ENCODE results near the gene LSM10. TPM values are rescaled to one million over a fixed set of nuclear protein-coding genes. Genes with fewer than 3 reads are reported as not detected.

Gene LSM10
- total and polyA plus RNA-seq, 9 of the 15 experiments (the other 6 are each of a cell fraction or from before 2014, with no cell fraction given), result 13.2 to 146 (median 68.9) TPM

DNA sequence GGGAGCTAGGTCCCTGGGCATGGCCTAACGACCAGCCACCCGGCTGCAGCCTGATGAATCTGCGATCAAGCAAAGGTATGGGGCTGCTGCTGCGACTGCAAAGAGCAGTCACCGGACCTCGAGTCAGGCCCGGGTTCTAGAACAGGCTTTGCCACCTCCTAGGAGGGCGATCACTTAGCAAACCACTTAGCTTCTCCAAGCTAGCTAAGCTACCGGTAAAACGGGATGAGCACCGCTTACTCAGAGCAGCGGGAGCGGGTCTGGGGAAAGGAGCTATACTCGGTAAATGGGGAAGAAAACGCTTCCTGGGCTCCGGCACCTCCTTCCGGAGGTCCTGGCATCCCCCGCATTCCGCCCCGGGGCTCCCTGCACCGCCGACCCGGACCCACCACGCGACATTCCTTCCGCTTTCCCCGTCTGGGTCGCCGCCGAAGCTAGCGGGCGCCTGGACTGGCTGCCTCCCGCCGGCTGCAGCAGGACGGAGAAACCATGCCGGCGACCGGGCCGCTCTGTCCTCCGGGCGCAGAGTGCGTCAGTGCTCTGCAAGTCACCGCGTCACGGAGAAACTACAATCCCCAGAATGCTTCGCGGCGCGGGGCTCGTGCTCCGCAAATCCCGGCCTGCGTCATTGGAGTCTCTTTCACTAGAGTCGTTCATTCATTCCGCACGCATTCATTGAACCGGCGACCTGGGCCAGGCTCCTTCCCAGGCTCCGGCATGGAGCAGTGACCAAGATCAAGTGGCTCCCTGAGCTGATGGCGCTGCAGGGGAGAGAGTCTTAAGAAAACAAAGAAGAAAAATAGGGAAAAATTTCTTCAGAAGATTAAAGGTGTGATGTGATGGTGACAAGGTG lies at the start of gene LSM10 (continued):
- TF ChIP-seq, protein P1, sequence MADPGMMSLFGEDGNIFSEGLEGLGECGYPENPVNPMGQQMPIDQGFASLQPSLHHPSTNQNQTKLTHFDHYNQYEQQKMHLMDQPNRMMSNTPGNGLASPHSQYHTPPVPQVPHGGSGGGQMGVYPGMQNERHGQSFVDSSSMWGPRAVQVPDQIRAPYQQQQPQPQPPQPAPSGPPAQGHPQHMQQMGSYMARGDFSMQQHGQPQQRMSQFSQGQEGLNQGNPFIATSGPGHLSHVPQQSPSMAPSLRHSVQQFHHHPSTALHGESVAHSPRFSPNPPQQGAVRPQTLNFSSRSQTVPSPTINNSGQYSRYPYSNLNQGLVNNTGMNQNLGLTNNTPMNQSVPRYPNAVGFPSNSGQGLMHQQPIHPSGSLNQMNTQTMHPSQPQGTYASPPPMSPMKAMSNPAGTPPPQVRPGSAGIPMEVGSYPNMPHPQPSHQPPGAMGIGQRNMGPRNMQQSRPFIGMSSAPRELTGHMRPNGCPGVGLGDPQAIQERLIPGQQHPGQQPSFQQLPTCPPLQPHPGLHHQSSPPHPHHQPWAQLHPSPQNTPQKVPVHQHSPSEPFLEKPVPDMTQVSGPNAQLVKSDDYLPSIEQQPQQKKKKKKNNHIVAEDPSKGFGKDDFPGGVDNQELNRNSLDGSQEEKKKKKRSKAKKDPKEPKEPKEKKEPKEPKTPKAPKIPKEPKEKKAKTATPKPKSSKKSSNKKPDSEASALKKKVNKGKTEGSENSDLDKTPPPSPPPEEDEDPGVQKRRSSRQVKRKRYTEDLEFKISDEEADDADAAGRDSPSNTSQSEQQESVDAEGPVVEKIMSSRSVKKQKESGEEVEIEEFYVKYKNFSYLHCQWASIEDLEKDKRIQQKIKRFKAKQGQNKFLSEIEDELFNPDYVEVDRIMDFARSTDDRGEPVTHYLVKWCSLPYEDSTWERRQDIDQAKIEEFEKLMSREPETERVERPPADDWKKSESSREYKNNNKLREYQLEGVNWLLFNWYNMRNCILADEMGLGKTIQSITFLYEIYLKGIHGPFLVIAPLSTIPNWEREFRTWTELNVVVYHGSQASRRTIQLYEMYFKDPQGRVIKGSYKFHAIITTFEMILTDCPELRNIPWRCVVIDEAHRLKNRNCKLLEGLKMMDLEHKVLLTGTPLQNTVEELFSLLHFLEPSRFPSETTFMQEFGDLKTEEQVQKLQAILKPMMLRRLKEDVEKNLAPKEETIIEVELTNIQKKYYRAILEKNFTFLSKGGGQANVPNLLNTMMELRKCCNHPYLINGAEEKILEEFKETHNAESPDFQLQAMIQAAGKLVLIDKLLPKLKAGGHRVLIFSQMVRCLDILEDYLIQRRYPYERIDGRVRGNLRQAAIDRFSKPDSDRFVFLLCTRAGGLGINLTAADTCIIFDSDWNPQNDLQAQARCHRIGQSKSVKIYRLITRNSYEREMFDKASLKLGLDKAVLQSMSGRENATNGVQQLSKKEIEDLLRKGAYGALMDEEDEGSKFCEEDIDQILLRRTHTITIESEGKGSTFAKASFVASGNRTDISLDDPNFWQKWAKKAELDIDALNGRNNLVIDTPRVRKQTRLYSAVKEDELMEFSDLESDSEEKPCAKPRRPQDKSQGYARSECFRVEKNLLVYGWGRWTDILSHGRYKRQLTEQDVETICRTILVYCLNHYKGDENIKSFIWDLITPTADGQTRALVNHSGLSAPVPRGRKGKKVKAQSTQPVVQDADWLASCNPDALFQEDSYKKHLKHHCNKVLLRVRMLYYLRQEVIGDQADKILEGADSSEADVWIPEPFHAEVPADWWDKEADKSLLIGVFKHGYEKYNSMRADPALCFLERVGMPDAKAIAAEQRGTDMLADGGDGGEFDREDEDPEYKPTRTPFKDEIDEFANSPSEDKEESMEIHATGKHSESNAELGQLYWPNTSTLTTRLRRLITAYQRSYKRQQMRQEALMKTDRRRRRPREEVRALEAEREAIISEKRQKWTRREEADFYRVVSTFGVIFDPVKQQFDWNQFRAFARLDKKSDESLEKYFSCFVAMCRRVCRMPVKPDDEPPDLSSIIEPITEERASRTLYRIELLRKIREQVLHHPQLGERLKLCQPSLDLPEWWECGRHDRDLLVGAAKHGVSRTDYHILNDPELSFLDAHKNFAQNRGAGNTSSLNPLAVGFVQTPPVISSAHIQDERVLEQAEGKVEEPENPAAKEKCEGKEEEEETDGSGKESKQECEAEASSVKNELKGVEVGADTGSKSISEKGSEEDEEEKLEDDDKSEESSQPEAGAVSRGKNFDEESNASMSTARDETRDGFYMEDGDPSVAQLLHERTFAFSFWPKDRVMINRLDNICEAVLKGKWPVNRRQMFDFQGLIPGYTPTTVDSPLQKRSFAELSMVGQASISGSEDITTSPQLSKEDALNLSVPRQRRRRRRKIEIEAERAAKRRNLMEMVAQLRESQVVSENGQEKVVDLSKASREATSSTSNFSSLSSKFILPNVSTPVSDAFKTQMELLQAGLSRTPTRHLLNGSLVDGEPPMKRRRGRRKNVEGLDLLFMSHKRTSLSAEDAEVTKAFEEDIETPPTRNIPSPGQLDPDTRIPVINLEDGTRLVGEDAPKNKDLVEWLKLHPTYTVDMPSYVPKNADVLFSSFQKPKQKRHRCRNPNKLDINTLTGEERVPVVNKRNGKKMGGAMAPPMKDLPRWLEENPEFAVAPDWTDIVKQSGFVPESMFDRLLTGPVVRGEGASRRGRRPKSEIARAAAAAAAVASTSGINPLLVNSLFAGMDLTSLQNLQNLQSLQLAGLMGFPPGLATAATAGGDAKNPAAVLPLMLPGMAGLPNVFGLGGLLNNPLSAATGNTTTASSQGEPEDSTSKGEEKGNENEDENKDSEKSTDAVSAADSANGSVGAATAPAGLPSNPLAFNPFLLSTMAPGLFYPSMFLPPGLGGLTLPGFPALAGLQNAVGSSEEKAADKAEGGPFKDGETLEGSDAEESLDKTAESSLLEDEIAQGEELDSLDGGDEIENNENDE (IDR thresholded peaks at IDR 0.05; ENCODE audit: low read depth, low read length), result no peak
- TF ChIP-seq YY1 (IDR thresholded peaks at IDR 0.05; ENCODE audit: borderline replicate concordance in 1 of 3, control insufficient read depth in 1 of 3, extremely low read depth in 1 of 3, insufficient read depth in 3 of 3, insufficient read length in 1 of 3, insufficient replicate concordance in 2 of 3, low read depth in 1 of 3, low read length in 2 of 3) (peak; percentile 30 to 89 (median 83)), ZNF24 (IDR thresholded peaks at IDR 0.05) (peak; percentile 99), FOXK2 (conservative IDR thresholded peaks at IDR 0.05 in 1 of 2, IDR thresholded peaks at IDR 0.05 in 1 of 2; ENCODE audit: low read depth in 2 of 2) (peak; percentile 22 to 59; a peak in 2 of 4 replicates), CBFB (CRISPR knock-in tag; IDR thresholded peaks at IDR 0.05) (0 out of 2 replicates have a peak, but pooled peaks have one; percentile 62)
- TF ChIP-seq, protein P2, sequence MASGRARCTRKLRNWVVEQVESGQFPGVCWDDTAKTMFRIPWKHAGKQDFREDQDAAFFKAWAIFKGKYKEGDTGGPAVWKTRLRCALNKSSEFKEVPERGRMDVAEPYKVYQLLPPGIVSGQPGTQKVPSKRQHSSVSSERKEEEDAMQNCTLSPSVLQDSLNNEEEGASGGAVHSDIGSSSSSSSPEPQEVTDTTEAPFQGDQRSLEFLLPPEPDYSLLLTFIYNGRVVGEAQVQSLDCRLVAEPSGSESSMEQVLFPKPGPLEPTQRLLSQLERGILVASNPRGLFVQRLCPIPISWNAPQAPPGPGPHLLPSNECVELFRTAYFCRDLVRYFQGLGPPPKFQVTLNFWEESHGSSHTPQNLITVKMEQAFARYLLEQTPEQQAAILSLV (tag; IDR thresholded peaks at IDR 0.05), result no peak
- TF ChIP-seq, protein P3, sequence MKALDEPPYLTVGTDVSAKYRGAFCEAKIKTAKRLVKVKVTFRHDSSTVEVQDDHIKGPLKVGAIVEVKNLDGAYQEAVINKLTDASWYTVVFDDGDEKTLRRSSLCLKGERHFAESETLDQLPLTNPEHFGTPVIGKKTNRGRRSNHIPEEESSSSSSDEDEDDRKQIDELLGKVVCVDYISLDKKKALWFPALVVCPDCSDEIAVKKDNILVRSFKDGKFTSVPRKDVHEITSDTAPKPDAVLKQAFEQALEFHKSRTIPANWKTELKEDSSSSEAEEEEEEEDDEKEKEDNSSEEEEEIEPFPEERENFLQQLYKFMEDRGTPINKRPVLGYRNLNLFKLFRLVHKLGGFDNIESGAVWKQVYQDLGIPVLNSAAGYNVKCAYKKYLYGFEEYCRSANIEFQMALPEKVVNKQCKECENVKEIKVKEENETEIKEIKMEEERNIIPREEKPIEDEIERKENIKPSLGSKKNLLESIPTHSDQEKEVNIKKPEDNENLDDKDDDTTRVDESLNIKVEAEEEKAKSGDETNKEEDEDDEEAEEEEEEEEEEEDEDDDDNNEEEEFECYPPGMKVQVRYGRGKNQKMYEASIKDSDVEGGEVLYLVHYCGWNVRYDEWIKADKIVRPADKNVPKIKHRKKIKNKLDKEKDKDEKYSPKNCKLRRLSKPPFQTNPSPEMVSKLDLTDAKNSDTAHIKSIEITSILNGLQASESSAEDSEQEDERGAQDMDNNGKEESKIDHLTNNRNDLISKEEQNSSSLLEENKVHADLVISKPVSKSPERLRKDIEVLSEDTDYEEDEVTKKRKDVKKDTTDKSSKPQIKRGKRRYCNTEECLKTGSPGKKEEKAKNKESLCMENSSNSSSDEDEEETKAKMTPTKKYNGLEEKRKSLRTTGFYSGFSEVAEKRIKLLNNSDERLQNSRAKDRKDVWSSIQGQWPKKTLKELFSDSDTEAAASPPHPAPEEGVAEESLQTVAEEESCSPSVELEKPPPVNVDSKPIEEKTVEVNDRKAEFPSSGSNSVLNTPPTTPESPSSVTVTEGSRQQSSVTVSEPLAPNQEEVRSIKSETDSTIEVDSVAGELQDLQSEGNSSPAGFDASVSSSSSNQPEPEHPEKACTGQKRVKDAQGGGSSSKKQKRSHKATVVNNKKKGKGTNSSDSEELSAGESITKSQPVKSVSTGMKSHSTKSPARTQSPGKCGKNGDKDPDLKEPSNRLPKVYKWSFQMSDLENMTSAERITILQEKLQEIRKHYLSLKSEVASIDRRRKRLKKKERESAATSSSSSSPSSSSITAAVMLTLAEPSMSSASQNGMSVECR (CRISPR knock-in tag; IDR thresholded peaks at IDR 0.05), result peak; percentile 86

Data from K562 (cell line).